GM18519 (cell line): ENCODE results near the gene CAVIN2.

Source experiments
- ATAC-seq: cut with Tn5 transposase; IDR thresholded peaks from one replicate; pipeline ENCODE4 v1.9.1; 2021; ENCODE audit warnings: mild to moderate bottlenecking, moderate library complexity; ENCODE audit not compliant: unreplicated experiment, low FRiP score

The CAVIN2 gene

DNA sequence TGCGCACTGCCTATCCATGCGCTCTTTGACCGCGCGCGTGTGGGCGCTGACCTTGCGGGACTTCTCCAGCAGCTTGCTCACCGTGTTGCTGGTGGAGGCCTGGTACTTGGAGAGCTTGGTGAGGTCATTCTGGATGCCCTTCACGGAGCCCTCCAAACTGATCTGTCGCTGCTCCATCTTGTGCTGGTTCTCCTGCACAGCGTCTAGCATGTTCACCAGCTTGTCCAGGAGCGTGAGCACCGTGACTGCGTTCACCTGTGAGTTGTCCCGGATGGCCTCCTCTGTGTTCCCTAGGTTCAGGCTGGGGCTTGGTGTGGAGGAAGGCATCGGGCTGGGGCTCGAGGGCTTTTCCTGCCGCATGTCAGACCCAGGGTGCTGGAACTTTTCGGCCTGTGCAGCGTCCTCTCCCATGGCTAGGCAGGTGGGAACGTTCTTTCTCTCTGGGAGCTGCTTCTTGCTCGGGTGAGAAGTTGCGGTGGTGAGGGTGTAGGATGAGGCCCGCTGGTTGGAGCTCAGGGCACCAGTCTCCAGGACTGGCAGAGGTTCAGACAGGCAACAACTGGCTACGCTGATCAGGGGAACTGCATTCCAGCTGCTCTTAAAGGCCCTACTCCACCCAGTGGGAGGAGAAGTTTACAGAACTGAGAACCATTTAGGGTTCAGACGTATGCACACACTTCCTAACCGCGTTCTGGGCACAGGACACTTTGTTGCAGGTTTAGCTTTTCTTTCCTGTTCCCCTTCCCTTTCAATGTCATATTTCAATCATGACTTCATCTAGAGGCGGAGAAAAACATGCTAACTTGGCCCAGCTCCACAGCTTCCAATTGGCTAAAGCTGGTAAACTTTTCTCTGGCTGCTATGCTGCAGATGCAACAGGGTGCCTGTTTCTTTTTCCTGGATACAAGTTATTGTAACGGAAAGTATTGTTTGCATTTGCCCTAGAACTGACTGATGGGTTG lies at the start of gene CAVIN2:
TSS of gene CAVIN2 (minus strand) at position 574 of the 962 bp plus-strand sequence. CDS start at position 411, 163 bp downstream.
- ATAC-seq = peak; percentile 39

- ATAC-seq = no peak
These were observed 48.9 kb upstream of the CAVIN2 start for GRCh38 chr2:191895743-191896142.

DNA sequence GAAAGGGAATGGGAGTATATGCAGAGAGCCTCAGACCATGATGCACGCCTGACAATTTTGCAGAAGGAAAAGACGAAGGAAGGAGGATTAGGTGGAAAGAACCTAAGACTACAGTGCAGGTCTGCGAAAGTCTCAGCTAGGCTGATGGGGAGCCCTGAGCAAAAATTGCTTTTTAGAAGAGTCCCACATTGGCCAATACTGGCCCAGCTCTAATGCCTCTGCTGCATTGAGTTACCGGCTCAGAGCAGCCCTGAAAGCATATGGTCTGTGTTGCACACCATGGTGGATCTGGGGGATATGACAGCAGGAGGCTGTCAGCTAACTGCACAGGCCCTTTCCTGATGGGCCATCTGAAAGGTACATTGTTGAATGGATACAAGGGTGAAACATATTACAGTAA lies 48.3 kb upstream of the CAVIN2 start:
- no peak for ATAC-seq

DNA sequence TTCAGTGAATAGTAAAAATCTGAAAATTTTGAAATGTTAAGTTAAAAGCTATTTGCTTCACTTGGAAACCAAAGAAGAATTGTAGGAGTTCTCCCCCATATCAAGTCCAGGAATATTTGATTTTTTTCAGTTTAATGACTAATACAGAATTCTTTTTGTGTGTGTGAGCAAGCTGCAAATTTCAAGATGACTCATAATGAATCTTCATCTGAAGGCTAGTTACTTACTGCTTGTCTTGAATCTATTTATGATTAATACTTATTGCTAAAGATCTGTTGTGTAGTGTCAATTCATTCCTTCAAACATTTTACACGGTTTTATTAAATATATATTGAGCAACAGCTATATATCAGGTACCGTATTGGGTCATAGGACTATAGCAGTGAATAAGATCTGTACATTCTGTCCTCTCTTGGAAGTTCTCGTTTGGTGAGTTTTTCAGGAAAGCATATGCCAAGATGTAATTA lies 47.8 kb upstream of the CAVIN2 start:
- no peak for ATAC-seq

DNA sequence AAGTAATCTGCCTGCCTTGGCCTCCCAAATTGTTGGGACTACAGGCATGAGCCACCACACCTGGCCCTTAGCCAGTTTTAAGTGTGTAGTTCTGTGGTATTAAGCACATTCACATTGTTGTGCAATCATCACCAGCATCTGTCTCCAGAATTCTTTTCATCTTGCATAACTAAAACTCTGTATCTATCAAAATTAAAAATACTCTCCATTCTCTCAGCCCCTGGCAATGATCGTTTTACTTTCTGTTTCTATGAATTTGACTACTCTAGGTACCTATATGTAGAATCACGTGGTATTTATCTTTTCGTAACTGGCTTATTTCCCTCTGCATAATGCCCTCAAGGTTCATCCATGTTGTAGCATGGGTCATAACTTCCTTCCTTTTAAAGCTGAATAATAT lies 45.5 kb upstream of the CAVIN2 start:
- no peak for ATAC-seq

DNA sequence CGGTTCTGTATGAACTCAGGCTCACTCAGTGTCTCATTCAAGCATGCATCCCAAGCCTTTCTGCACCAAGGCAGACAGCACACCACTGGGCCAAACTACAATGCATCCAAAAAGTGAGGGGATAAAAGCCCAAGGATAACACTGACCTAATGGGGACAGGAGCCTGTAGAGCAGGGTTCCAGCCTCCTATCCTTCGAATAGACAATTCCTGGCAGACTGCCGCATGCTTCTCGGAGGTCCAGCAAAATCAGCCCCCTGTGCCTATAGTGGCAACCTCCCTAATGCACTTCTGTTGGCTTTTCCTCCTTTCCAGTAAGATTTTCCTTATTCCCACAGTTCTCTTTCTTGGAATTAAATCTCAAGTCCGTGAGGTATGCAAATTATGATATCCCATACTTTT lies 44.8 kb upstream of the CAVIN2 start:
- ATAC-seq = no peak

GRCh38 chr2:191889931-191890330 lies 43.0 kb upstream of the CAVIN2 start:
- no peak for ATAC-seq

GRCh38 chr2:191888400-191889166 lies 41.7 kb upstream of the CAVIN2 start:
- ATAC-seq = no peak

GRCh38 chr2:191885650-191886049 lies 38.8 kb upstream of the CAVIN2 start:
- no peak for ATAC-seq

DNA sequence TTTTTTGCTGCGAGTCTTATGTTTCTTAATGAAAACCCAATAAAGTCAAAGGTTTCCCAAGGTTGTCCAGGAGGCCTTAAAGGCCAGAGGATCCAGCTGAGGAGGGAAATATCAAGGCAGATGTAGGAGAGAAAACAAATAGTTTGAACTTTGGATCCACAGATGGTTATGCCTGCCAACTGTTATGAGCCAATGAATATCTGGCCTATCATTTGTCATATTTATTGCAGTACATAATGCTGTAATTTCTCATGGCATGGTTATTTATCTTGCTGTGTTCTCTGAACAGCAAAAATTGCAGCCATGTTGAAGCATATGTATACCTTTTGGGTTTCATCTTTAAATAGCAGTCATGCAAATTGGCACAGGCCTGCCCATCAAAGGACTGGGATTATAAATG lies 38.2 kb upstream of the CAVIN2 start:
- no peak for ATAC-seq

DNA sequence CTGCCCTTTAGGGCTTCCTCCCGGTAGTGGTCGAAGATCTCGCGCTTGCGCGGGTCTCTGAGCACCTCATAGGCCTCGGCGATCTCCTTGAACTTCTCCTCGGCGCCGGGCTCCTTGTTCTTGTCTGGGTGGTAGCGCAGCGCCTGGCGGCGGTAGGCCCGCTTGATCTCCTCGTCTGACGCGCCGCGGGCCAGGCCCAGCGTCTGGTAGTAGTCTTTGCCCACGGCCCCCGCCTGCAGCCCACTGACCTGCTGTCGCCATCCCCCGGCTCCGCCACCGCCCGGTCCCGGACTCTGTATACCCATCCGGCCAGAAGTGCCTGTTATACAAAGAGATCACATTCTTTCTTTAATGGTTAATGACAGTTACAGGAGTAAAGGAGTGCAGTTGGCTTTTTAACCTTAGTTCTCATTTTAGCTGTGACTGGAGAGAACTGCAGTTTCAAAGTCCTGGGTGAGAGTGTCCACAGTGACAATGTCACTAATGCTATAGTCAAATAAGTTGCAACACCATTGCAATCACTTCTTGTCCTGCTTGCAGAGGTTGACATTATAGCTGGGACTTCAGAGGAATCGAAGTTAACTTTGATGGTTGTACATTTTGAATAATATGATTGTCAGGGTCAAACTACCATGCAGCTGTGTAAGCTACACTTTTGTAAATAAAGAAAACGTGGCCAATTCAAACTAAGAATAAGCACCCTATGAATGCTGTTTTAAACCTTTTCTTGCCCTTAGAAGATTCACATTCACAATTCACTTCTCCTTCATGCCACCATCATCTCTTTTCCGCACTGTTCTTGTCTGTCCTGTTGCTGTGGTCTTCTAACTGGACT lies 35.3 kb upstream of the CAVIN2 start:
- ATAC-seq = no peak

- no peak for ATAC-seq
These were observed 31.8 kb upstream of the CAVIN2 start for GRCh38 chr2:191878548-191879279.

GRCh38 chr2:191877875-191878274 lies 31.0 kb upstream of the CAVIN2 start:
- ATAC-seq = no peak

GRCh38 chr2:191875859-191876258 lies 29.0 kb upstream of the CAVIN2 start:
- no peak for ATAC-seq

GRCh38 chr2:191870744-191871143 lies 23.9 kb upstream of the CAVIN2 start:
- ATAC-seq = no peak

DNA sequence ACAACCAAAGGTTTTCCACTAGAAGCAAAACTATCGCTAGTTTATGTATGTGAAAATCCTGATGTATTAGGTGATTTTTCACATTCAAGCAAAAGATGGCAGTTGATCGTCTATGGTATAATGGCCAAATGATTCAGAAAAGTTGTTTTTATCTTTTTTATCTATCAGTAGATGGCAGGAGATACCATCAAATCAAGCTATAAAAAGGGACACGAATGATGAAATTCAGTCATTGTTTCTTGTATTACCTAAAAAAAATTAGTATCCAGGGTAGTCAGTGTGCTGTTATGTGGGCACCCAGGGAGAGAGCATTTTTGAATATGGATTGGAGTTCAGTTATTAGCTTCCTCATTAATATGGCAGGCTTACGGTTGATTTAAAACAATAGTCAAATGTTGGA lies 22.9 kb upstream of the CAVIN2 start:
- ATAC-seq = no peak

- ATAC-seq = peak; percentile 64
These were observed 22.3 kb upstream of the CAVIN2 start for GRCh38 chr2:191869178-191869577.

DNA sequence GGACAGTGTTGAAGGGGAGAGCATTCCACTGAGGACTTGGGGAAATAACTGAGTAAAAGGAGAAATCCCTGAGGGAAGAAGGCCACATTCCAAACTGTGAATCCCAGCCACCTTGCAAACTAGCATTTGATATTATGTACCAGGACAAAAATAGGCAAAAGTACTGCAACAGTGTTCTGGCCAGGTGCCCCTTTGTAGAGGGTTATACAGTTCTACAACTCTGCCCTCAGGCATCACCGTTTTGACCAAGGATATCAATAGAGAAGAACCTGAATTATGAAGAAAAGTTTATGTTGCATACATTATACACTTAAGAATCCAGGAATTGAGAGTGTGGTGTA lies 20.6 kb upstream of the CAVIN2 start:
- no peak for ATAC-seq

DNA sequence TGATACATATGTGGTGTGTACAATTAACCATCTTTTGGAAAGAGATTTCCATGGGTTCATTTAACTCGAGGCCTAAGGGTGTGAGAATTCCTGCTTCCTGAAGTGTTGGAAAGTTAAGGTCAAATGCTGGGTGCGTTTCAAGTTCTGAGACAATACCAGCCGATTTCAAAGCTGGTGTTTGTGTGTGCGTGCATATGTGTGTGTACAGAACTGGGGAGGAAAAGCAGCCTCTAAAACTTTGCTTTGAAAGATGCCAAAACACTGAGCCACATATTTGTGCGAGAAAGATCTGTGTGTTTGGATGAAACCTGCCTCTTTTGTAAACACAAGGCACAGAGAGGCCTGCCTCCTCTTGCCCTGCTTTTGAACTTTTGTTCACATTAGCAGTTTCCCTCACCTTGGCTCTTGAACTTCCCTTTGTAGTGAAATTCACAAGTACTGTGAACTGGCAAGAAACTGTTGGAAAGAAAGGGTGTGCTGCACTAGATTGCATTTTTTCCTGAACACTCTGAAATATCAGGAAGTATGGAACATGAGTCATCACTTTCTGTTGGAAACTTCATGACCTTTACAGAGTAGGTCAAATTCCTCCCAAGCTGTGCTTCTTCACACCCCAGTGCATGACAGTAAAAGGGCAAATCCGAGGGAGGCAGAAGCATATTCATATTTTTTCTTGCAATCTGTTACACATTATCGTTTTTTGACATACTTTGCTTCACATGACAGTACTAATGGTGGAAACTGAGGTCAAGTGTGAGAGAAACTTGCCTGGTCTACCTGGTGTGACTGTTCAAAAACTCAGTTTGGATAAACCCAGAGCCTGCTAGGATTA lies 20.0 kb upstream of the CAVIN2 start:
- no peak for ATAC-seq
